NB4 (cell line): Measurements from ENCODE around the gene DNAJA3.

ENCODE experiments used
- DNase-seq: peaks from one replicate; pipeline ENCODE4 v3.0.0; 2010; ENCODE audit warnings: low read depth
- H3K4me3 ChIP-seq: one replicate; pipeline ENCODE4 v1.5.1; 2011; ENCODE audit warnings: mild to moderate bottlenecking, low read depth, low read length, moderate library complexity
- MYC ChIP-seq: IDR thresholded peaks from 2 replicates; pipeline ENCODE4 v1.6.1; 2011; ENCODE audit warnings: low read depth, low read length
- POLR2A ChIP-seq: IDR thresholded peaks from 2 replicates; pipeline ENCODE4 v1.6.1; 2011; ENCODE audit warnings: mild to moderate bottlenecking; ENCODE audit not compliant: insufficient read length; ENCODE audit errors: extremely low read depth
- TF ChIP-seq, protein P1 (sequence below): IDR thresholded peaks from one replicate; pipeline ENCODE4 v1.5.1; 2012; ENCODE audit warnings: low read depth, low read length
- TF ChIP-seq, protein P2 (sequence below): IDR thresholded peaks from 2 replicates; pipeline ENCODE4 v1.6.1; 2011; ENCODE audit warnings: low read depth, low read length

The DNAJA3 gene

DNA sequence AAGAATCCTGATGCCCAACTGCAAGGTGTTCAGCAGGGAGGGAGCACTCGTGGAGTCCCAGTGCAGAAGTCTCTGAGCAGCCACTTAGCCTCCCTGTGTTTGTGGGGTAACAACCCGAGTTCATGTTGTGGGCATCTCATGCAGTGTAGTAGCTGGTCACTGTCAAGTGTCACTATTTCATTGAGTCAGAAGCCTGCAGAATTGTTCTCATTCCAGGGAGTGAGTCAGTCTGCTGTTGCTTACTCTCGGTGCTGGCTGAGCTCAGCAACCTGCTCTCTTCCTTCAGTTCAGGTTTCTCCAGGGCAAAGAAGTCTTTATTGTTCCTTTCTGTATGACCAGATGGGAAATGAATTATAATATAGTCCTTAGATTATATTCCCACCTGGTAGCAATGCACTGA lies 74.6 kb downstream of the DNAJA3 start:
- no peak for TF ChIP-seq MYC
- TF ChIP-seq, protein P1, sequence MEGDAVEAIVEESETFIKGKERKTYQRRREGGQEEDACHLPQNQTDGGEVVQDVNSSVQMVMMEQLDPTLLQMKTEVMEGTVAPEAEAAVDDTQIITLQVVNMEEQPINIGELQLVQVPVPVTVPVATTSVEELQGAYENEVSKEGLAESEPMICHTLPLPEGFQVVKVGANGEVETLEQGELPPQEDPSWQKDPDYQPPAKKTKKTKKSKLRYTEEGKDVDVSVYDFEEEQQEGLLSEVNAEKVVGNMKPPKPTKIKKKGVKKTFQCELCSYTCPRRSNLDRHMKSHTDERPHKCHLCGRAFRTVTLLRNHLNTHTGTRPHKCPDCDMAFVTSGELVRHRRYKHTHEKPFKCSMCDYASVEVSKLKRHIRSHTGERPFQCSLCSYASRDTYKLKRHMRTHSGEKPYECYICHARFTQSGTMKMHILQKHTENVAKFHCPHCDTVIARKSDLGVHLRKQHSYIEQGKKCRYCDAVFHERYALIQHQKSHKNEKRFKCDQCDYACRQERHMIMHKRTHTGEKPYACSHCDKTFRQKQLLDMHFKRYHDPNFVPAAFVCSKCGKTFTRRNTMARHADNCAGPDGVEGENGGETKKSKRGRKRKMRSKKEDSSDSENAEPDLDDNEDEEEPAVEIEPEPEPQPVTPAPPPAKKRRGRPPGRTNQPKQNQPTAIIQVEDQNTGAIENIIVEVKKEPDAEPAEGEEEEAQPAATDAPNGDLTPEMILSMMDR: no peak
- no peak overlapping the region for H3K4me3 ChIP-seq
- no peak for DNase-seq

- TF ChIP-seq MYC: no peak
- no peak for TF ChIP-seq POLR2A
- TF ChIP-seq, protein P1: no peak
- TF ChIP-seq, protein P2, sequence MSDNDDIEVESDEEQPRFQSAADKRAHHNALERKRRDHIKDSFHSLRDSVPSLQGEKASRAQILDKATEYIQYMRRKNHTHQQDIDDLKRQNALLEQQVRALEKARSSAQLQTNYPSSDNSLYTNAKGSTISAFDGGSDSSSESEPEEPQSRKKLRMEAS: no peak
- no peak for DNase-seq
- H3K4me3 ChIP-seq: no peak overlapping the region
Observed at GRCh38 chr16:4501071-4501478, 75.4 kb downstream of the DNAJA3 start.

- TF ChIP-seq, protein P1: no peak
- TF ChIP-seq POLR2A (no peak), MYC (no peak)
- TF ChIP-seq, protein P2: no peak
- H3K4me3 ChIP-seq: no peak overlapping the region
- DNase-seq: peak; percentile 78
Observed at GRCh38 chr16:4505356-4506147, 79.9 kb downstream of the DNAJA3 start.
